GM08714 (cell line): Measurements from ENCODE around the gene EXOC3L2.
"Not testable (repeated sequence)": the region's sequence is repeated elsewhere in the genome, so short reads cannot be mapped to it uniquely, and the experiment has no call there.

ENCODE experiments used
- H3K4me3 ChIP-seq: fragments of 200-500 bp; sonication (Bioruptor generic); 2 replicates; pipeline ENCODE4 v1.5.1; 2014; ENCODE audit warnings: mild to moderate bottlenecking, low read length, inconsistent platforms
- ZNF274 ChIP-seq: IDR thresholded peaks from 2 replicates; pipeline ENCODE4 v1.6.1; 2012; ENCODE audit warnings: mild to moderate bottlenecking, low read depth, low read length

Gene EXOC3L2

GRCh38 chr19:45245334-45245787 lies at the start of gene EXOC3L2:
Gene EXOC3L2 (minus strand): TSS chr19:45245407. CDS start chr19:45239045, 6,362 bp downstream.
- TF ChIP-seq ZNF274: no peak
- H3K4me3 ChIP-seq: no peak within 1 kb of the TSS

GRCh38 chr19:45294291-45295029 lies 49.3 kb upstream of the EXOC3L2 start:
- TF ChIP-seq ZNF274: no peak

GRCh38 chr19:45293682-45294081 lies 48.5 kb upstream of the EXOC3L2 start:
- no peak for TF ChIP-seq ZNF274

More at GRCh38 chr19:45294291-45295029, 49.3 kb upstream of the EXOC3L2 start:
- H3K4me3 ChIP-seq: no peak overlapping the region

GRCh38 chr19:45291834-45292233 lies 46.6 kb upstream of the EXOC3L2 start:
- no peak for TF ChIP-seq ZNF274
- H3K4me3 ChIP-seq: no peak overlapping the region

More at GRCh38 chr19:45293682-45294081, 48.5 kb upstream of the EXOC3L2 start:
- H3K4me3 ChIP-seq: no peak overlapping the region

GRCh38 chr19:45290381-45290931 lies 45.2 kb upstream of the EXOC3L2 start:
- H3K4me3 ChIP-seq: no peak overlapping the region
- TF ChIP-seq ZNF274: no peak

- no peak for TF ChIP-seq ZNF274
- H3K4me3 ChIP-seq: no peak overlapping the region
Observed at GRCh38 chr19:45283443-45284033, 38.3 kb upstream of the EXOC3L2 start.

GRCh38 chr19:45280471-45280961 lies 35.3 kb upstream of the EXOC3L2 start:
- TF ChIP-seq ZNF274: no peak
- H3K4me3 ChIP-seq: no peak overlapping the region

- TF ChIP-seq ZNF274: no peak
- no peak overlapping the region for H3K4me3 ChIP-seq
Observed at GRCh38 chr19:45279587-45280192, 34.5 kb upstream of the EXOC3L2 start.

GRCh38 chr19:45278087-45278486 lies 32.9 kb upstream of the EXOC3L2 start:
- no peak overlapping the region for H3K4me3 ChIP-seq
- no peak for TF ChIP-seq ZNF274

GRCh38 chr19:45276284-45276687 lies 31.1 kb upstream of the EXOC3L2 start:
- no peak overlapping the region for H3K4me3 ChIP-seq
- no peak for TF ChIP-seq ZNF274

GRCh38 chr19:45275370-45275971 lies 30.3 kb upstream of the EXOC3L2 start:
- TF ChIP-seq ZNF274: no peak
- no peak overlapping the region for H3K4me3 ChIP-seq

- no peak for TF ChIP-seq ZNF274
- no peak overlapping the region for H3K4me3 ChIP-seq
Observed at GRCh38 chr19:45273521-45273855, 28.3 kb upstream of the EXOC3L2 start.

GRCh38 chr19:45271735-45272108 lies 26.5 kb upstream of the EXOC3L2 start:
- TF ChIP-seq ZNF274: no peak
- no peak overlapping the region for H3K4me3 ChIP-seq

GRCh38 chr19:45271098-45271734 lies 26.0 kb upstream of the EXOC3L2 start:
- TF ChIP-seq ZNF274: no peak
- no peak overlapping the region for H3K4me3 ChIP-seq

GRCh38 chr19:45269939-45270338 lies 24.7 kb upstream of the EXOC3L2 start:
- not testable (repeated sequence) for H3K4me3 ChIP-seq
